T follicular helper cell (primary cell): ENCODE results near the gene CPA1.

Experiments used
- DNase-seq: peaks from one replicate; pipeline ENCODE4 v3.0.0-alpha.2; 2020; ENCODE audit warnings: low read depth

Gene CPA1

DNA sequence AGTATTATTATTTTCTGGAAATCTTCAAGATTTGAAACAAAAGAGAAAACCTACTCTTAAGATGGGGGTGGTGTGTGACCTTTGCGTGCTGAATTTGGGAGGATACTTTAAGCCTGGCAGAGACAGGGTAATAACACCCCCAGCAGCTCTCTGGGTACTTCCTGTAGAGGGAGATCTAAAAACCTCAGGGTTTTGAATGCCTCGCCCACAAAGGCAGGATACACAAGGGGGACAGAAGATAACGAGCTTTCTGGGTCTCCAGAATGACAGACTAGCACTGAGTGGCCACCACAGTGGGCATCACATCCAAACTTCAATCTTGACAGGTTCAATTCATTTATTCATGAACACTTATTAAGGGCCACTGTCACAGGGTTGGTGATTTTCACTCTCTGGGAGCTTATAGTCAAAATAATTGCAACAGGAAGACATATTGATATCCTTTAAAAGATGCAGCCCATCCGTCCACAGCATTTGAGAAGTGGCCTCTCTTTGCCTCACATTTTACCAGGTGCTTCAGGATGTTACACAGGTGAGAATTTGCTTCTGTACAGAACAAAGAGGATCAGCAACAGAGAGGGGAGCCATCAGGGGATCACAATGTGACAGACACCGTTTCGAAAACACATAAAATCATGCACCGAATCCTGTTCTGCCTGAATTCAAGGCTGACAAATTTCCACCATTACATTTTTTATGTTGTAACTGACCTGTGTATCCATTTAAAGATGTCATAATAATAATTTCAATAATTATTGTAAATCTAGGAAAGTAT is 14.3 kb downstream of the CPA1 start:
- no peak for DNase-seq

DNA sequence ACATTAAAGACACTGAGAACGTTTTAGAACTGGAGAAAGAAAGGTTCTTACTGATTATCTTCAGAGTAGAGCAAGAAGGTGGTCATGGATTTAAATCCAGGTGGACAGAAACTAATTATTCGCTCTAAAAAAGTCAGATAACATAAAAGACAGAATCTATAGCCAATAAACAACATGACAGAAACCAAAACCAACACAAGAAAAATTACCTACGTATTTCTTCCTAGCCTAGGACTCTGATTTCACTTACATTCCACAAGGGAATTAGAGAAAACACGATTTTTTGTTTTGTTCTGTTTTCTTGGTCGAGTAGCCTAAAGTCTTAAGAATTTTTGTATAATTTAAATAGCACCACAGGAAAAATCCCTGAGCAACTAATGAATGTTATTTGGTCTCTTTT is 15.1 kb downstream of the CPA1 start:
- no peak for DNase-seq

DNA sequence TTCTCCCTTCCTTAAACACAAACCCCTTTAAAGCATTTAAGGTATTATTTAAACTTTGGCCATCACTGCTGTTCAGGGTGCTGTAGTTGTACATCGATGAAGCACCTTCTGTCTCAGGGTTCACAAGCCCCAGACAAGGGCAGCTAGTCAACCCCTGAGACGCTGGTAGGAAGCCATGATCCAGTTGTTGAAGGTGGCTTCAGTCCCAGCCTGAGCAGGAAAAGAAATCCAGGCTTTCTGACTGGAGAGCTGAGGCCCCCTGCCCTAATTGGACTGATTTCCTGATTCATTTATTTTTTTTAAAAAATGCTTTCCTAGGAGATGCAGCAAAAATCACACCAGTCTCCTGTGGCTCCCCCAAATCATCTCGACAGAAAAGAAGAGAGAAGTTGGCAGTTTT is 15.8 kb downstream of the CPA1 start:
- no peak for DNase-seq

DNA sequence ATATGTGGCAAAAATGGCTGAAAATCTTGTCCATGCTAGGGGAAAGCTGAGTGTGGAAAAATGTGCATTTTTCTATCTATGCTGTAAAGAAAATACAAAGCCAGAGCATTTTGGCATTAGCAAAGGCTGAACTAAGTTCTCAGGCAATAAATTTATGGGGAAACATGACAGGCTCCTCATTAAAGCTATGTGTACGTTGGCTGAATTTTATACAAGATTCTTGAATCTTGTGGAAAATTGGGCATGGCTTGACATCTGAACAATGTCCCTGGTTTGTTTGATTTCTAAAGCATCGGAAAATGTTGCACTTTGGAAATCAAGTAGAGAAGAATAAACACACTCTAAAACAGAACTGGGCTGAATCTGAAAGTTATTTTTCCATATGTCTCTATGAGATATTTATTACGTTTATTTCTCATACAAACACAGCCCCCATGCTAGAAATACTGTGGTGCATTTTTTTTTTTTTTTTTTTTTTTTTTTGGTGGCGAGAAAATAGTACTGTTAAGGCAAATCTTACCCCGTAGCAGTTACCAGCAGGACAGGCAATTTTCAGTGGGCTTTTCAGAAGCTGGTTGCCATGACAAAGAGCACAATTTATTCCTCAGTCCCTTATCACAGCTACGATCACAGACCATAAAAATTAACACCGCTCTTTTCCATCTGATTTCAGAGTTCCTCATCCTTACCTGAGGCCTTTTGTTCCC is 16.9 kb downstream of the CPA1 start:
- no peak for DNase-seq

DNA sequence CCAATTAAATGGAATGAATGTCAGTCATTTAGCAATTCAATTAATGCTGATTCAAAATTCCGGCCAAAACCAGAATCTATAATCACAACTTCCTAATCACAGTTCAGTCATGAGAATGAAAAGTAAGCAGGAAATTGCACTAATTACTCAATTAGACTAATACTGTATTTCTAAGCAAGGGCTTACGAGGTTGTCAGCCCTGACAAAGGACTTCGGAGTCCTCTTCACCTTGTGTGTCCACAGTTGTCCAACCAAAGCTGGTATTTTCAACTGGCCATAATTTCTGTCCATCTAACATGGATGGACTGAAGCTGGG is 17.4 kb downstream of the CPA1 start:
- no peak for DNase-seq

DNA sequence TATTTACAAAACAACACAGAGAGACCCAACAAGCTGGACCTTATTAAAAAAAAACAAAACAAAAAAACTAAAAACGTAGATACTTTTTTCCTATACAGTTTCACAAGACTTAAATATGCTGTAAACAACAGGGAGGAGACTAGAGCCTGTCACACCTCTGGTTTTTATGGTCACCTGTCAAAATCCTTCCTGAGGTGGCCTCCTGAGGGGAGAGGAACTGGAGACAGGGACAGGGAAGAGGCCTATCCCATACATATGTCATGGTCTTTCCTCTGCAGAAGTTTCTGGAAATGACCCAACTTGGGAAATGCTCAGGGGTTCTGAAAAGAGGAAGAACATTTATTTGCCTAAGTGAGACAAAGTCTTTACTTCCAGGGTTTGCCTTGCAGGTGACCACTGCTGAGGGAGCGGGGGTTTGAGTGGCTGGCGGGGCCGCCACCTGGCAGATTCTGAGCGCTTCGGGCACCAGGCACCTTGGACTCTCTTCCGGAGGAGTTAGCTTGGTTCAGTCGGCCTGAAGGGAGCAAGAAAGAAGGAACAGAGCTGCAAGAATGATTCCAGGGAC is 18.3 kb downstream of the CPA1 start:
- DNase-seq: no peak

DNA sequence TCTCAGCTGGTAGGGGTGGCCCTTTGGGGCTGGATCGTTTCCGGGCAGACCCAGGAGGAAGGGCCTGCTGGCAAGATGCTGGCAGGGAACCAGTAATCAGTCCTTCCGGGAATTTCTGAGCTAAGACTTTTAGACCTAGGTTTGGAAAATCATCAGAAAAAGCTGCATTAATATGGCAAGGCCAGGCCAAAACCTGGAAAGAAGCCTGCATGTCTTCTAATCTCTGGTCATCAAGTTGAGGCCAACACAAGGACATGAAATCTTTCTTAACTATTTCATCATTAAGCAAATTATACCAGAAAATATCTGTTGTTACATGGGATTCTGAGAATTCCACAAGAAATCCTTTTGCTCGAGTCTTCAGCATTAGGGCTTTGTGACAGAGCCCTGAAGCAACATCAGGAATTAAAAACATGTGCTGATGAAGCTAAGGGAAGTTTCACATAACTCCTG is 19.9 kb downstream of the CPA1 start:
- DNase-seq: no peak

DNA sequence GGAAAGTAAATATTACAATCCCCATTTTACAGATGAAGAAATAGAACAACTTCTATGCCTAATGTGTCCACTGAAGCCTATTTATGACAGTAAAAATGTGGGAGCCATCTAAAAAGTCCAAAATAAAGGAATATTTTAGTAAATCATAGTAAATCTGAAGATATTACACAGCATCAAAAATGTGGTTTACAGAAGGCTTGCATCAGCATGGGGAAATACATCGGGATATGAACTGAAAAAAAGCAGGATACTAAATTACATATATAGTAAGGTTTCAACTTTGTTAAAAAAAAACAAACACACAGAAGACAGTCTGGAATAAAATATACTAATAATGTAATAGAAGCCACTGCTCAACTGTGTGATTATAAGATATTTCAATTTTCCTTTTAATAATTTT is 20.8 kb downstream of the CPA1 start:
- no peak for DNase-seq

DNA sequence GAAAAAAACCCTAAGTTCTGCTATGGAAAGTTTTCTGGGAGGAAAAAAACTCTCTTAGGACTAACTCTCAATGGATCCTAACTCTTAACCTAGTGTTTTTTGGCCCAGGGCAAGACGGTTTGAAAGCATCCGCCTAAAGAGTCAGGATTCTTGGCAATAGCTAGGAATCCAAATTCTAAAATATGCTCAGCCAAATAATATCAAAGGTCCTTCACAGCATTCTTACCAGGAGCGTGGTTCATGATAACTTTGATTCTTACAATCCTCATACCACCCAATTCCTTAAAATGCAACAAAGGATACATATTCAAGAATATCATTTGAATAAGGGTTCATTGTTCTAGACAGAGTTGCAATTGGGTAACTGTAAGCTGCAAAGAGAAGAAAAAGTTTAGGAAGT is 21.3 kb downstream of the CPA1 start:
- DNase-seq: no peak

DNA sequence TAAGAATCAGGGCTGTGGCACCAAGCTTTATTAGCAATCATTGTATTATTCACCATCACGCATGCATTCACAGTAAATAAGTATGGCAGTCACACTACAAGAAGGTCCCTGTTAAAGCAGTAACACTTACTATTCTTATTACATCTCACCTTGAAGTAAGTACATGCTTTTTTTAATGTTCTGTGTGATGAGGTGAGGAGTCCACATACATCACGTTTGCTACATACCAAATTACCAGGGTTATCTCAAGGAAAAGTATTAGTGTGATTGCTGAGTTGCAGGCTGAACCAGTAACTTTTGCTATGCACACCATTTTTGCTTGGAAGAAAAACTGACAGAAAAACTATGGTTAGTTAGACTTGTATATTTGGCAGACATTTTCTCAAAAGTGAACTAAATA is 24.7 kb downstream of the CPA1 start:
- DNase-seq: no peak

DNA sequence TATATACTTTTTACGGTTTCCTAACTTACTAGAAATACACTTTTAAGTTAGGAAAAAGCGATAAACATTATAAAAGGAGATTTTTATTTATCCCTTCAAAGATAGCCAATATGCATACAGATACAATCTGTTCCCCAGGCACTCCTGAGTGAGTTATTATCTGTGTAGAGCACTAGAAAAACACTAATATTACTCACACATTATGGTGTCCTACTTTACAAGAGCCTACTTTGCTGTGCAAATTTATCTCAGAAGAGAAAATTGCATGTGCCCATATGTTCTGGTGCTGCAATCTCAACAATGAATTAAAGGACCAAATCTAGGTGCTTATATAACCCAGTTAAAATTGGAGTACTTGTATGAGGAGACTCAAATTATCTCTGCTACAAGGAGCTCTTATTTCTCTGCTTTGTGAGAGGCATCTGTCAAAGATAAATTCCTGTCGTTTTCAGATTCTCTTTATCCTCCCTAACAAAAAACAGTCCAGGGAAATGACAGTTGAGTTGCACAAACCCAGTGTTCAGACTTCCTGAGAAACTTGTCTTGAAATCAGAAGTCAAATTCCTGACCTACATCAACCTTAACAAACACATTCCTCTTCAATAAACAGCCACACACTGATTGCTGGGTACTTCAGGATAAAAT is 28.9 kb downstream of the CPA1 start:
- DNase-seq: no peak

DNA sequence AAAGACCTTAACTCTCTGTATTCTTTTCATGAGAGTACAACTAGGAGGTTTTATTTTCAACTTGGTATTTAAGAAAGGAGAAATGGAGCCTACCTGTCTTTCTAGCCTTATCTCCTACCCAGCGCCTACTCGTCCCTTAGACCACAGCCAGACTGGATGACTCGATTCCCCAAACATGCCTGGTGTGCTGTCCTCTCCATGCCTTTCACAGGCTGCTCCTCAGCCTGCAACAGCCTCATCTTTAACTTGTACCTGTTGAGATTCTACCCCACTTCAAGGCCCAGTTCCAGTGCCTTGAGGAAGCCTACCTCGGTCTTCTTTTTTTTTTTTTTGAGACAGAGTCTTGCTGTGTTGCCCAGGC is 29.4 kb downstream of the CPA1 start:
- no peak for DNase-seq

DNA sequence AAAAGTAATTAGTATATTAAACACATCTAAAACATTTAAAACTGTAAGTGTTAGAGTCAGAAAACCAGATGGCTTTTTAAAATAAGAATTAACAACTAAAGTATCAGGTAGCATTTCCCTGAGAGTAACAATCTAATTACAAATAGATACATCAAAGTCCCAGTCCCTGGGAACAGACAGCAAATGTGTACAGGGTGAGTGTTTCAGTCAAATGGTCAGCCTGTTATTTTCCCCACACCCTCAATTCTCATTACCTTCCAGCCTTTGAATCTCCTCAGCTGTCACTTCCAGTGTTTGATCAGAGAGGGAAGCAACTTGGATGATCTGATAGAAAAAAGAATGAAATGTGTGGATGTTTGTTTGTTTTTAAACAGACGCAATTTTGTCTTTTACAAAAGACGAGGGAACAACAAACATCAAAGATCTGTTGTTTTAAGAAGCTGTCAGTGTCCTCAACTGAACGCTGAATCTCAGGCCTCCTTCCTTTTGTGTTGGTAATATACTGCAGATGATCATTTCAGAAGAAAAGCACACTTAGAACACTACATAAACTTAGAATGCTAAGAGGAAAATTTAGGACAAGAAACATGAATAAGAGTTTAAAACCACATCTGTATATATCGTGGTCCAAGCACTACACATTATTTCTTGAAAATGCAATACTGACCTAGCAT is 30.7 kb downstream of the CPA1 start:
- no peak for DNase-seq

DNA sequence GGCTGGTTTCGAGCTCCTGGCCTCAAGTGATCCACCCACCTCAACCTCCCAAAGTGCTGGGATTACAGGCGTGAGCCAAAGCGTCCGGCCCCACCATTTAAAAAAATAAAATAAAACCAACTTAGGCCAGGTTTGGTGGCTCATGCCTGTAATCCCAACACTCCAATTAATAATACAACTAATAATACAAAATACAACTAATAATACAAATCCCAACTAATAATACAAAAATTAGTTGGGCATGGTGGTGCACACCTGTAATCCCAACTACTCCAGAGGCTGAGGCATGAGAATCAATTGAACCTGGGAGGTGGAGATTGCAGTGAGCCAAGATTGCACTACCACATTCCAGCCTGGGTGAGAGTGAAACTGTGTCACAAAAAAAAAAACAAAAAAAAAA is 32.9 kb downstream of the CPA1 start:
- no peak for DNase-seq

DNA sequence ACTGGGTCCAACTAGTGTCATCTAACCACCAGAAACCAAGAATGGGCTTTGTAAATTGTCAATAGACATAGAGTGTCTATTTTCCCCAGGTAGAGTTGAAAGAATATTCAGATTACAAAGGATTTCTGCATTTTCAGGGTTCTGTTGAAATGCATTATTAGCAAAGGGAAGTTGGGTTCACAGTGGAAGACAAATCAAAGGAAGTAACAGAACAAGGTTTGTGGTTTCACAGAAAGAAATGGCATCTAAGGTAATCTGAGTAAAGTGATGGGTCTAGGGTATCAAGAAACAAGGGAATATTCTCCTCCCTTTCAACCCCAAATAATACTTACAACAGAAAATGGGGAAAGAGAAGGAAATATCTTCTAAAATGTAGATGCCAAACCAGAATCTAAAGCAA is 34.7 kb downstream of the CPA1 start:
- no peak for DNase-seq

DNA sequence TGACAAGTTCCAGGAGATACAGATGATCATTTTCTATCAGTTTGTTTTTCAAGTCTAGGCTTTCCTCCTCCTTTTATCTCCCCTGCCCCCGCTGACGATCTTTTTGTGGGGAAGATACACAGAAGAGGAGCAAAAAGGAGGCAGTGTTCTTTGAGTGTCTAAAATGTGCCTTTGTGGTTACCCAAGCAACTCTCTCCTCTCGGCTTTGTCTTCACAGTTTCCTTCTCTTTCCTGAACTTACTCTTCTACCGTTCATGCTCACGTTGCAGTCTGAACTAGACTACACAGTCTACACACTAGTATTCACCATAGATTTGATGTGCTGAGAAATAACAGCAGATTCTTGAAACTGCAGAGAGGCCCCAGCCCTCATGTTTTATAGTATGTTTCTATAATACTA is 36.9 kb downstream of the CPA1 start:
- no peak for DNase-seq

DNA sequence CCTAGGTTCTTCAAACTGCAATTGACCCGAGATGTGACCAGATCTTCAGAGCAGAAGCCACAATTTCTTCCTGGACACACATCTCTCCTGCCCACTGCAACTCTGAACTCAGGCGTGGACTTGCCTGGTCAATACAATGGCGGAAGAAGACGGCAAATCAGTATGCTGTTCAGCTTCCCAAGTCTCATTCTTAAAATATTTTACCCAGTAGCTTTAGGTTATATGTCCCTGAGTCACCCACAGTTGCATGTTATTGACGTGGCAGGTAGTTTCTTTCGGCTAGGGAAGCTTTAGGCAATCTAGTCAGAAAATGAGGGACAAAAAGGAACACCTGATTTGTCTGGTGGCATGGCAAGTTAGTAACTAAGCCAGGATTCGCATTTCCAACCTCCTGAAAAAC is 38.0 kb downstream of the CPA1 start:
- no peak for DNase-seq

DNA sequence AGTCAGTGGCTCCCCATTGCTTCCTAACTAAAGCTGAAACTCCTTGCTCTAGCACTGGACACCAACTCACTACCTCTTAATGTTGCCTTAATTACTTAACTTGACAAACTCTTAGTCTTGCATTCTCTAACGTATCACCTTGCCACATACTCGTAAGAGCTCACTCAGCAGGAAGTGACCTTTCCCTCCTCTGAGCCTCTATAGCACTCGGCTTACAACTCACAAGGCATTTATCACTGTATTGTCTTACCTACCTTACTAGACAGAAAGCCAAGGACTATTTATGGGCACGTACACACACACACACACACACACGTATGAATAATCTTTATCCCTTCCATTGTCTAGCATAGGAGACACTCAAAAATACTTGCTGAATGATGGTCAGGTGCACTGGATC is 39.4 kb downstream of the CPA1 start:
- no peak for DNase-seq

DNA sequence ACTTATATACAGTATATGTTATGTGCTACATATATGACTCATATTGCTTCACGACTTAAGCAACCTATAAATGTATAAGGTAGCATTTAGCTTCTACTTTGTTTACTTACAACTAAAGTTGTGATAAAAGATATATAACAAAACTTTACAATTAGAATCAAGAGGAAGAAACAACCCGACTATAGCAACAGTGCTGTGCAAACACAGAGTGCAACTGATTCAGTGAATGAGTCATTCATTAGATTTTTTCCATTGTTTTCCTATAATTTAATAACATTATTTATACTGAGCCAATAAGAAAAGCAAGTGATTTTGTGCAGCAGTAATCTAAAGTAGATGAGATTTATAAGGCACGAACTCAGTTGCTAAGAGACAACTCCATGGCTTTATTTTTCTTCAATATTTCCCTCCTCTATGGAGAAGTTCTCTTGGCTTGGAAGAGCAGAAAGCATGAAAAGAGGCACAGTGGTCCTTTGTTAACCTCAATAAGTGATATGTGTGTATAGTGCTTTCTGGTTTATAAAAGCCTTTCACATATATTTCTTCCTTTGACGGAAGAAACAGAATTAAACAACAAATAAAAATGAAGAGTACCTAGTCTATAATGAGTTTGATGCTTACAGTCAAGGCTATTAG is 40.8 kb downstream of the CPA1 start:
- no peak for DNase-seq

DNA sequence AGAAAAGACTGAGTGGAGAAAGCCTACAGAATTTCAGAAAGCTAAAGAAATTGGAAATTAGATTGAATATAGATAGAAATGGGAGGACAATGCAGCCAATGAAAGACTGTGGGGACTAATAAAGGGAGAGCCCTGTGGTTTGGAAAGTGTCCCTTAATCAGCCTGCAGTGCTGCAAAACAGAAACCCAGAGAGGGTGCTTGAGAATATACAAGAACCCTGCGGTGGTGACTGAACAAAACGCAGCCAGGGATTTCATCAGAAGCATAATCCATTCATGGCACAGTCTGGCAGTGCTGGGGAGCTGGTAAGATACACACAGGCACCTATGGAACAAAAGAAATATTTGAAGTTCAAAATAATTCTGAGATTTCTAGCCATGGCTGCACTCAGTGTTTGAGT is 41.4 kb downstream of the CPA1 start:
- DNase-seq: no peak

DNA sequence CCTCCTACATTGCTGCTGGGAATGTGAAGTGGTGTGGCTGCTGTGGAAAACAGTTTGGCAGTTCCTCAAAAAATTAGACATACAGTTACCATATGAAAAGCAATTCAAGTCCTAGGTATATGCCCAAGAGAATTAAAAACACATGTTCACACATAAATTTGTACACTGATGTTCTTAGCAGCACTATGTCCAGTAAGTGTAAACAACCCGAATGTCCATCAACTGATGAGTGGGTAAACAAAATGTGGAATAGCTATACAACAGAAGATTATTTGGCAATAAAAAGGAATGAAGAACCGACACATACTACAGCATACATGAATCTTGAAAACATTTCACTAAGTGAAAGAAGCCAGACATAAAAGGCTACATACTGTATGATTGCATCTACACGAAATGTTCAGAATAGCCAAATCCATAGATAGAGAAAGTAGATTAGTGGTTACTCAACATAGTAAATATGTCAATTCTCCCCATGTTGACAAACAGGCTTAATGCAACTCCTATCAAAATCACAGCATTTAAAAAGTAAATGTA is 43.3 kb downstream of the CPA1 start:
- DNase-seq: no peak

DNA sequence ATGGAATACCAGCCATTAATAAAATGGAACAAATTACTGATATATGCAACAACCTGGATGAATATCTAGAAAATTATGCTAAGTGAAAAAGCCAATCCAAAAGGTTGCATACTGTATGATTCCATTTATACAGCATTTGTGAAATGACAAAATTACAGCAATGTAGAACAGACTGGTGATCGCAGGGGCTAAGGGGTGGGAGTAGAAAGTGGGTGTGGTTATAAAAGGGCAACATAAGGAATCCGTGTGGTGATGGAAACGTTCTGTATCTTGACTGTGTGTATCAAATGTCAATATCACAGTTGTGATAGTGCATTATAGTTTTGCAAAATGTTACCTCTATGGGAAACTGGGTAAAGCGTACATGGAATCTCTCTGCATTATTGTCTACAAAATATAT is 45.5 kb downstream of the CPA1 start:
- DNase-seq: no peak
